Activated effector memory CD4-positive, alpha-beta T cell treated with Interleukin-2 at 50 U/mL for 16 hours (primary cell): Measurements from ENCODE around the gene CACNG7.

Source experiments
- DNase-seq: peaks from one replicate; pipeline ENCODE4 v3.0.0-alpha.2; 2020

Gene CACNG7

DNA sequence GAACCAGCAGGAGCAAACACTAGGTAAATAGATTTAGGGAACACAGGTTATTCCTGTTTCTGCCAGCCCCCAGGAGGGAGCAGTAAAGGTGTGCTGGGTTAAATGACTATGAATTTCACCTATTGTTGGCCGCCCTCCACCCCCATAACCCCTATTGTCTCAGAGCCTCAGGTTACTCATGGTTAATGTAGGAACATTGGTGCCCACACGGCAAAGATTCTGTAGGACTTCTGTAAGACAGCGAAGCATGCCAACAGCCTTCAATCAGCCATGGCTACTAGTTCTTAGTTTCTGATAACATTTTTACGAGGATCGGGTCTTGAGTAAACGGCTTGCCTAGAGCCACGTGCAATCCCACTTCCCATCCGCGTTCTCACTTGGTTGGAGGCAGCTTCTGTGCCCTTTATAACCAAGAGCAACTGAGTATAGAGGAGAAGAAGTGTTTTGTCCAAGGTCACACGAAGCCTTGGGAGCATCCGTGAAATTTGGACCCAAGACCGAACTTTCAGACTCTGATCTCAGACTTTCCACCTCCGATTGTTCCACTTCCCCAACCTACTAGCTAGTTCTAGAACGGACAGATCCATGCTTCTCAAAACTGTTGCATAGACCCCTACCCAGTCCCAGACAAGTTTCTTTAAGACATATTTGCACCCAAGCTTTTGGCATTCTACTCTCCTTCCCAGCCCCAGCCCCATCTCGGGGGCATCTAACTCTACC is 48.5 kb downstream of the CACNG7 start:
- DNase-seq: no peak

DNA sequence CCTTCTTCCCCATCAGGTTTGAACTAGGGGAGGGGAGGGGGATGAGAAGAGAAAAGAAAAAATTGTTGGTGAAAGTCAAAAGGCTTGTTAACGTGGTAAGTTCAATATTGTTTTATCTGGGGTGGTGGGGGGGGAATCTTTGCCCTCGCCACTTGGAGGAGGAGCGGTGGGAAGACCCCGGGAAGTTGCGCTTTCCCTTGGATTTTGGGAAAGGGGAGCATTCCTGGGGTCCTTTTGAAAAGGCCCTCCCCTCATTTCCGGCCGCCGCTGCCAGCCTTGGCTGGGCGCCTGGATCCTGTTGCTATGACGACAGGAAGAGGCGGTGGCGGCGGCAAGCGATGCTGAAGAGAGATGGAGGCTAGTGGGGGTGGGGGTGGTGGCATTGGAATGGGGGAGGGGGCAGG is 49.1 kb downstream of the CACNG7 start:
- no peak for DNase-seq

DNA sequence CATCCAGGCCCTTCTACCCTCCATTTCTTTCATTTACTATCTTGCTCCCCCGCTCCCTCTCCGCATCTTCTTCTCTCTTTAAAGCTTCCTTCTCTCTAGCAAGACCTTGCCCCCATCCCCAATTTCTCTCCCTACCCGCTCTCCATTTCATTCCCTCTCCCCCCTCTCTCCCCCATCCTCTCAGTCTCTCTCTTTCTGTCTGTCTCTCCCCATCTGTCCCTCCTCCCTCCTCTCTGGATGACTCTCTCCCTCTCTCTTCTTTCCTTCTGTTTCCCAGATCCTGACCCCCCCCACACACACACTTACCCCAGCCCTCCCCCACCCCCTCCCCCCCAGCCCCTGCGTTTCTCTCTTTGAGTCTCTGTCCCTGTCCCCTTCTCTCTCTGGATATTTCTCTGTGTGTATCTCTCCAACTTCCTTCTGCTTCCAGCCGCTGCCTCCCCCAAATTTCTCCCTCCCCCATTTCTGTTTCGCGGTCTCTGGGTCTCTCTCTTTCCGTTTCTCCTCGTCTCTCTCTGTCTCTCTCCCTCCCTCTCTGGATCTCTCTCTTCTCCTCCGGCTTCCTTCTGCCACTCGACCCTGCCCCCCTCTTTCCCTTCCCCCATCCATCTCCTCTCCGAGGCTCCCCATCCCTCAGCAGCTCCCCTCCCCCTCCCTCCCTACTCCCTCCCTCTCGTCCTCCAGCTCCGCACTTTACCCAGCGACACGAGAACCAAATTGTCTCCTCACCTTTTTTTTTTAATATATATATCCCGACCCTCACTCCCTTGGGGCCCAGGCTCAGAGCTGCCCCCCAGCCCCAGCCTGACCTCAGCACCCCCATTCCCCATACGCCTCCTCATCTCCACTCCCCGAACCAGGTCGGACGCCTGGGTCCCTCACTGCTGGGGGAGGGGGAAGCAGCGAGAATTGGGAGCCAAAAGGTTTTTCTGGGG is 50.0 kb downstream of the CACNG7 start:
- no peak for DNase-seq

GRCh38 chr19:53960187-53960586 is 51.1 kb downstream of the CACNG7 start:
- no peak for DNase-seq

DNA sequence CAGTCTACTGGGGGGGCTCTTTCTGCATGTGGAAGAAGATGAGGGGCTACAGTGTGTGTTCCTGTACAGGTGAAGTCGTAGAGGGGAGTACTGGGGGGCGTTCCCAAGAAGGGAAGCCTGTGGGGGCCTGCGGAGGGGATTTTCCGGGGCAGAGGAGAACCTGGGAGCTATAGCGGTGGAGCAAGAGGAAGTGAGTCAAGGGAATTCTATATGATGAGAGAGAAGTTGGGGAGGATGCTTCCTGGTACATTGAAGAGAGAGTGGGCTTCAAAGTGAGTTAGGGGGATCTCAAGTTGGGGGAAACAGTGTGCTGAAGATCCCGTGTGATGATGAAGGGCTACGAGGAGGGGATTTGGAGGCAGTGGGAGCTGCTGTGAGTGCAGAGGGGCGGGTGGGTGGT is 51.8 kb downstream of the CACNG7 start:
- DNase-seq: no peak

DNA sequence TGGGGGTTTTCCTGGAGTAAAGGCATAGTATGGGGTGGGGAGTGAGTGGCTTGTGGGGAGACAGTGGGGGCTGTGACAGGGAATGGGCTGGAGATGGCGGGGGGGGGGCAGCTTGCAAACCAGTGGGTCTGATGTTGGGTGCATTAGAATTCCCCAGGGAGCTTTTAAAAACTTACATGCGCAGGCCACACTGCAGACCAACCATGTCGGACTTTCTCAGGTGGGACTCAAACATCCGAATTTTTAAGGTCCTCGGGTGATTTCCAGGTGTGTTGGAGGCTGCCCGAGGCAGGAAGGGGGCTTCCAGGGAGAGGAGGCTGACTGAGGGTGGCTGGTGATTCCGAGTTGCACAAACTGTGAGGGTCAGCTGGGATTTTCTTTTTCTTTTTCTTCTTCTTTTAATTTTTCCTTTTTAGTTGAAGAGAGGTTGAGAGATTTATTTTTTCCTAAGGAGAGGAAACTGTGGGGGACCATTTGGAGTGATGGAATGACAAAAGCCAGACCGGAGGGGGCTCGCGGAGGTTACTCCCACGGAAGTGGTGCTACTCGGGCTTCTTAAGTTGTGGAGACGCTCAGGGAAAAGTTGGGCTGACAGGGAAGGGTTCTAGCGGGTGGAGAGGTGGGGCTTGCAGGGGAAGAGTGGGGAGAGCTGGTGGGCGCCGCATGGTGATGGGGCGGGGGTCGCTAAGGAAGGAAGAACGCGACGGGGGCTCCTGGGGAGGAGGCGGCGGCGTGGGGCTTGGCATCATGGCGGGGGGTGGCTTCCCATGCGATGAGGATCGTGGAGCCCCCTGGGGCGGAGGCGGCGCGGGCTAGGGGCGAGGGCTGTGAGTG is 52.7 kb downstream of the CACNG7 start:
- no peak for DNase-seq

GRCh38 chr19:53962887-53963431 is 53.9 kb downstream of the CACNG7 start, which contains the start of gene CACNG8:
TSS of gene CACNG8 (plus strand) at chr19:53962937.
- DNase-seq: no peak

DNA sequence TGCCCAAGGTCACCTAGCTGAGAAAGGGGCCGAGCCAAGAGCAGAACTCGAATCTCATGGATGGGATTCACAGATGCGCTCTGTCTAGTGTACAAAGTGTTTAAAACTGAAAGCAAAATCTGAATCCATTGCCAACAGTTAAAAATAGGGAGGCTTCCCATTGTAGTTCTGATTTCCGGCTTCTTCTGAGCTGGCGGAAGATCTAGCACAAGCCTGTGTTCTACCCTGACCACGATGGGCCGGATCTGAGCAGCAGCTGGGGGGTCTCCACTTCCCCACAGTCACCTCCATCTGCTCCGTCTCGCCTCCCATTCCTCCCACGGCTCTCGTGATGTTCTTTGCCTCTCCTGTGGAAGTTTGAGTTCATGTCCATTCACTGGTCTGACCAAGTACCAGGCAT is 56.0 kb downstream of the CACNG7 start:
- no peak for DNase-seq

DNA sequence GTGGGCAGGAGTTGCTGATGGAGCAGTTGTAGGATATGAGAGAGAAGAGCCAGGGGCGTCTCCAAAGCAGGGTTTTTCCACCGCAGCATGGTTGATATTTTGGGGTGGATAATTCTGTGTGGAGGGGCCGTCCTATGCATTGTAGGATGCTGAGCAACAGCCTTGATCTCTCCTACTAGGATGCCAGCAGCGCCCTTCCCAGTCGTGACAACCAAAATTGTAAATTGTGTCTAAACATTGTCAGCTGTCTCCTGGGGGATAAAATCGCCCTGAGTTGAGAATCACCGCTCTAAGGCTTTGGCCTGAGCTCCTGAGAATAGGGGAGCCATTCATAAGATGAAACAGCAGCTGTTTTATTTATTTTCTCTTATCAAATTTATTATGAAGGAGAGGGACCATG is 57.9 kb downstream of the CACNG7 start:
- no peak for DNase-seq

GRCh38 chr19:53969366-53969765 is 60.3 kb downstream of the CACNG7 start:
- DNase-seq: no peak

GRCh38 chr19:53971673-53972072 is 62.6 kb downstream of the CACNG7 start:
- DNase-seq: no peak

DNA sequence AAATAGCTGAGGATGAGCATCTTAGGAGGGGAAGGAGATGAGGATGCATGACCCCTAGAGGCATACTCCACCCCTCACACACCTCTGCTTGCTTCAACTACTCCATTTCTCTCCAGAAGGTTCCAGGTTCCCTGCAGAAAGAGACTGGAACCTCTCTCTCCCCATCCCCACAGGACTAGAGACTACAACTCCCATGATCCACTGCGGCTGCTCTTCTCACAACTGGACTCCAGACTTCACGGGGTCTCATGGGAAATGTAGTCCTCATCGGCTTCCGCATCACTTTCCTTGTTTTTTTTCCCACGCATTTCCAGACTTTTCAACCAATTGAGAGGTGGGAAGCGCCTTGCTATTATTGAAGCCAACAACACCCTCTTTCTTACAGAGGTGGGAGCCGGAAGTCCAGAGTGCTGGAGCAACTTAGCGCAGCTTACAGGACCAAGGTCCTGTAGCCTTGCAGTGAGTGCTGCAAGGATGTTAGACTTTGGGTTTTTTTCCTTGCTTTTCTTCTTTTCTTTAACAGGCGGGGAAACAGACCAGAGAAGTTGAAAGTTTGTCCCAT is 68.4 kb downstream of the CACNG7 start:
- peak; percentile 29 for DNase-seq

GRCh38 chr19:53977991-53978731 is 69.1 kb downstream of the CACNG7 start:
- DNase-seq: no peak

DNA sequence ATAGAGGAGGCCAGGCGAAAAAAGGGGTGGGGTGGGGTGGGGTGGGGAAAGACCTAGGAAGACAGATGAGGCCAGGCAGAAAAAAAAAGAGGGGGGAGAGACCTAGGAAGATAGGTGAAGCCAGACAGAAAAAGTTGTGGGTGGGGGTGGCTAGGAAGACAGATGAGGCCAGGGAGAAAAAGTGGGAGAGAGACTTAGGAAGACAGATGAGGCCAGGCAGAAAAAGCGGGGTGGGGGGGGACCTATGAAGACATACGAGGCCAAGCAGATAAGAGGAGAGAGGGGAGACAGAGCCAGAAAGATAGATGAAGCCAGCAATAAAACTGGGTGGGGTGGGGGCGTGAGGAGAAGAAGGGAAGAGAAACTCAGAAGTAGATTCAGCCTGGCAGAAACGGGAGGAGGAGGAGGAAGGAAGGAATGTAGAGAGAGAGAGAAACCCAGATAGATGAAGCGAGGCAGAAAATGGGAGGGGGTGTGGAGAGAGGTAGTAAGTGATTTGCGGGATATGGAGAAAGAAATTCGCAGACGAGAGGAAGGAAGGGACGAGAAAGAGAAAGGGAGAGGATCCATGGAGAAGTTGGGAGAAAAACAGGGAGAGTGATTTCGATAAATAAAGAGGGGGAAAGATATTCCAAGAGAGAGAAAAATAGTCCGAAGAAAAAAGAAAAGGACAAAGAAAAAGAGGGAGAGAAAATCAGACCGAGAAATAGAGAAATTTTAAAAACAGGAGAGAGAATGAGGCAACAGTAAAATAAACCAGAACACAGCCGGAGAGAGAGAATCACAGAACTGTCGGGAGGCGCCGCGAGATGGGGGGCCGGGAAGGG is 70.1 kb downstream of the CACNG7 start:
- no peak for DNase-seq

GRCh38 chr19:53980539-53981375 is 71.7 kb downstream of the CACNG7 start:
- DNase-seq: no peak

- no peak for DNase-seq
Observed at GRCh38 chr19:53981376-53981951, 72.4 kb downstream of the CACNG7 start.

GRCh38 chr19:53982001-53982451 is 72.9 kb downstream of the CACNG7 start:
- no peak for DNase-seq

GRCh38 chr19:53982611-53983010 is 73.5 kb downstream of the CACNG7 start:
- no peak for DNase-seq
